ENCODE data around the gene GINS2. TPM values are rescaled to one million over a fixed set of nuclear protein-coding genes. Genes with fewer than 3 reads are reported as not detected.

Gene GINS2
- polyA plus RNA-seq, 3 donors: 17.2 to 20.9 (median 20.2) TPM

DNA sequence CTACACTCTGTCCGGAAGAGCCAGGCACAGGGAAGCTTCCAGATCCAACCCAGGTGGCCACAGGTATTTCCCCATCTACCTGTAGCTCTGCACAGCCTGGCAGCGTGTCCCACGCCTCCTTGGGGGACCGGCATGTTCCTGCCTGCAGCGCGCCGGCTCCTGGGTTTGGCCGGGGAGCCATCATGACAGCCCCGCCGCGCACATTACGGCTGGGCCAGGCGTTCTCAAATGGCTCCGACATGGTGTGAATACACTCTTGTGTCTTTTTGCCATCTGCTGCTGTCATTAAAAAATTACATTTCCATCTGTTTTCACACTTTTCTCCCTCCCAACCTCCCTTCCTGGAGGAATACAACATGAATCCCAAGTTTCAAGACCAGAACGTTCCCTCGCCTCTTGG is 8.0 kb upstream of the GINS2 start:
- no peak for DNase-seq

GRCh38 chr16:85695196-85696128 is 6.7 kb upstream of the GINS2 start:
- no peak for DNase-seq

DNA sequence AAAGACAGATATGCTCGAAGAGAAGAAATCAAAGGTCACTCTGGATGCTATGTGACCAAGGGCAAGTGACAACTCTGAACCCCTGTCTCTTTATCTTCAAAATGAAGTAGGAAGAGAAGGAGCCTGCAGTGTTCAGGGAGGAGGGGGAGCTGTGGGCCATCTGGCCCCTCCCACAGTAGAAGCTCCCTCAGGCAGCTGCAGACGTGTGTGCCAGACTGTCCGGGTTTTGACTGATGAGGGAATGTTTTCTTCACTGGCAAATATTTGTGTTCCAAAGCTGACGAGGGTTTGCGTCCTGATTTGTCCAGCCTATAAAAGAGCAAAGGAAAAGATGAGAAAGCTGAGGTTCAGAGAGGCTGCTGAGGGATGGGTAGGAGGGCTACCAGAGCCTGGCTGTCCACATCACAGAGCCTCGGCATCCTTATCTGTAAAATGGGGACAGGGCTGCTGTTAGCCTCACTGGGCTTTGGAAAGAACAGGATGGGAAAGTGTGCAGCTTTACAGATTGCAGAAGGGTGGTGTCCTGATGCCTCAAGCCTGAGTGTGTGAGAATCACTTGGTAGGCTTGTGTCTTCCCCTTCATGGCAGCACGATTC is 1.8 kb upstream of the GINS2 start:
- DNase-seq: no peak

GRCh38 chr16:85689950-85690320 is 1.2 kb upstream of the GINS2 start:
- DNase-seq: no peak

DNA sequence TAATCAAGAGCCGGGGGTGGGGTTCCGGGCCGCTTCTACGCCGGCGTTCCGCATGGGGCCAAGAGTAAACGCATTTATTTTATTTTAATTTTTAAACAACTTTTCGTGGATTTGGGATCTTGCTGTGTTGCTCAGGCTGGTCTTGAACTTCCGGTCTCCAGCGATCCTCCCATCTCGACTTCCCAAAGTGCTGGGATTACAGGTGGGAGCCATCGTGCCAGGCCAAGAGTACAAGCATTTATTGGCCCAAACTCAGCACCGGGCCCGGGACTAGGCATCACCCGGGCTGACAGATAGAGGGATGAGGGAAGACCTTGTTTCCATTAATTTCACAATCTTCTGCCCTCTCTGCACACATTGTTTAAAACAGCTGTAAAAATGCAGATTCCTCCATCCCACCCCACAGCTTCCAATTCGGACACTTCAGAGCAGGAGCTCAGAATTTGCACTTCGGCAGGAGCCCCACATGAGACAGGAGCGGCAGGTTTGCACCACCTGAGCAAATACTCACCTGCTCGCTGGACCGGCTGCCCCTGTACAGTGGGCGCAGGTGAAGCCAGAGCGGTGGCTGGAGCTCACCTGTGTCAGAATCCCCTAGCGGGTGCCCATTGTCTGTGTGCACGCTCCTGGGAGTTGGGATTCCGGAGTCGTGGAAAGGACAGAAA is 663 bp upstream of the GINS2 start:
- DNase-seq: no peak

- DNase-seq: no peak
These were observed 893 bp downstream of the GINS2 start for GRCh38 chr16:85687651-85688471.

DNA sequence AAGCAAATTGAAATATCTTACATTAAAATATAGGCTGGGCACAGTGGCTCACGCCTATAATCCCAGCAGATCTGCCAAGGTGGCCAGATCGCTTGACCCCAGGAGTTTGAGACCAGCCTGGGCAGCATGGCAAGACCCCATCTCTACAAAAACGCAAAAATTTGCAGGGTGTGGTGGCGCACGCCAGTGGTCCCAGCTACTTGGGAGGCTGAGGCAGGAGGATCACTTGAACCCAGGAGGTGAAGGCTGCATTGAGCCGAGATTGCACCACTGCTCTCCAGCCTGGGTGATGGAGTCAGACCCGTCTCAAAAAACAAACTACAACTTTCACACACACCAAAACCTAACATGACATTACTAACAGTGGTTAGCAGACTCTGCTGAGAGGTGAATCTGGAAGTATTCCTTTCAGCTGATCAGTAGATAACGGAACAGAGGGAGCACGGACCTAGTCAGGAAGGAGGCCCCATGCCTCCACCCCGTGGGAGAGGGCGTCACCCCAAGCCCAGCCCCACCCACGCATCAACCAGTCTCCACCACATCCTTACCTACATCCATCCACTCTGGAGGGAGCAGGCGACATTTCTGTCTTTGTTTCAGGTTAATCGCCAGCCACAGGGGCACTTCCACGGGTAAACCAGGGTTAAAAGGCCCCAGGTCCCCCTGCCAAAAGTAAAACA is 1.7 kb downstream of the GINS2 start:
- no peak for DNase-seq

DNA sequence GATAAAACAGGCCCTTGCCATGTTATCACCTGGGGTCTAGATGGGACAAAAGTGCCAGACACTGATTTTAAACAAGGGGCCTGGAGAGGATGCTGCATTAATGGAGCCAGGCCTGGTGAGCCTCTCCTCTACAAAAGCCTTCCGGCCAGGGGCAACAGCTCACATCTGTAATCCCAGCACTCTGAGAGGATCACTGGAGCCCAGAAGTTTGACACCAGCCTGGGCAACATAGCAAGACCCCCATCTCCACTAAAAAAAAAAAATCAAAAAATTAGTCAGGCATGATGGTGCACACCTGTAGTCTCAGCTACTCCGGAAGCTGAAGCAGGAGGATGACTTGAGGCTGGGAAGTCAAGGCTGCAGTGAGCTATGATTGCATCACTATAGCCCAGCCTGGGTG is 3.5 kb downstream of the GINS2 start:
- no peak for DNase-seq

DNA sequence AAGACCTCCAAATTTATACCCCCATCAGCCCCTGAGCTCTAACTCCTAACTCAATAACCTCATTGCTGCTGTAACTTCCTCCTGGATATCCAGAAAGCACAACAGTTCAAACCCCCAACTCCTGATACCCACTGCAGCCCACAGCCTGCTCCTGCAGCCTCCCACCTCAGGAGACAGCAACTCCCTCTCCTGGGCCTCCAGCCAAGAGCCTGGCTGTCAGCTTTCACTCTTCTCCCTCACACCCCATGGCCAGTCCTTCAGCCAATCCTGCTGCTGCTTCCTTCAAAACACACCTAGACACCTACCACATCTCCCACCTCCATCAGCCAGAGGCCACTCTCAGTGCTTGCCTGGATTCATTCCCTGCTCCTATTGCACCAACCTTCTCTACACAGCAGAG is 5.4 kb downstream of the GINS2 start:
- no peak for DNase-seq

- no peak for DNase-seq
These were observed 6.2 kb downstream of the GINS2 start for GRCh38 chr16:85682516-85682915.

GRCh38 chr16:85681255-85681654 is 7.5 kb downstream of the GINS2 start:
- no peak for DNase-seq

DNA sequence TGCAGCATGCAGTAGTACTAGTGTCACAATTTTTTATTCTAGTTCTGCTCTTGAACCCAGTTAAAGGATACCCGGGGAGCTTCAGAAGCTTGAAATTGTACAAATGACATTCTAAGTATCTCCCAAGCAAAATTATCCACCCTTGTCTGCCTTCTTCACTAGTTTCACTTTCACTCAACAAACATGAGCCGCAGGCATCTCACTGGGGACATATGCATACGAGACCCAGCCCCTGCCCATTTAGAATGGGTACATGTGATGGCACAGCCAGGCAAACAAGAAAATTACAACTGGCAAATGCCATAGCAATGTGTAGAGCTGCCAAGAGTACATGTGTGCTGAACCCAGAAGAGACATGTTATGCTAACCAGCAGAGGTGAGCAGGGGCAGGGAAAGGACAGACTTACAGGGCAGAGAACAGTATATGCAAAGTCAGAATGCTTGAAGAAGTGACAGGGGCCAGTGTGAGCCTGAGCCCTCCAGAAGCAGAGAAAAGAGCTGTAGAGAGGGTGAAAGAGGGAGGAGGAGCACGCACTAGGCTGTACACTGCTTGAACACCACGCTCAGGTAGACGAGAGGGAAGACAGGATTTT is 8.3 kb downstream of the GINS2 start:
- DNase-seq: no peak

DNA sequence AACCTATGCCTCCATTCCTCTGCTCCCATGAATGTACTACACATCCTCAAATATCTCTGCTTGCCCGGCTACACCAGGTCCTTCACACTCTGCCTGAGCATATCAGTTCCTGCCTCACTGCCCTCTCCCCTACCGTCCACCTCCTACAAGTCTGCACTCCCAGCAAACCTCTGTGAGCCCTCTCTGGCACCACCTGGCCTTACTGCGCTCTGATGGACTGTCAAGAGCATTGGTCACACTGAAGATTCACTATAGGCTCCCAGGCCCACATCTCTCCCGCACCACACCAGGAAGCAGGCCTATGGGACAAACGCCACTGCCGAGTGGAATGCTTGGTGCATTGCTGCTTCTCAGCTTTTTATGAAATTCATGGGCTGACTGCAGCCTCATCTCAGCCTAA is 8.9 kb downstream of the GINS2 start:
- DNase-seq: no peak

GRCh38 chr16:85678821-85679220 is 9.9 kb downstream of the GINS2 start:
- DNase-seq: no peak

DNA sequence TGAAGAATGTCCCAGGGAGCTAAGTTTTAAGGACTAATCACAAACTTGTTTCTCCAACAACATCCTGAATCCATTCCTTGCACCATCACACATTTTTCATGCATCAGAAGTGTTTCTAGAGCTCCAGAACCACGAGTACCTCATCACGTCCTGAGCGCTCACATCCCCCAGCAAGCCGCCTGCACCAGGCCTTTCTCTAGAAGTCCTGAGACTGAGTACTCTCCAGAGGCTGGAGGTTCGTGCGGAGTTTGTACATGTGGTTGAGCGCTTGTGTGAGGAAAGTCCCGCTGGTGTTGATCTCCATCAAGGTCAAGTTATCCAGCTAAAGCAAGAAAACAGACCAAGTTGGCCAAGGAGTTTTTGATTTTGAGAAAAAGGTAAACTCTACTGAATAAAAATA is 10.7 kb downstream of the GINS2 start:
- DNase-seq: no peak

- DNase-seq: no peak
These were observed 11.3 kb downstream of the GINS2 start for GRCh38 chr16:85677383-85677967.

DNA sequence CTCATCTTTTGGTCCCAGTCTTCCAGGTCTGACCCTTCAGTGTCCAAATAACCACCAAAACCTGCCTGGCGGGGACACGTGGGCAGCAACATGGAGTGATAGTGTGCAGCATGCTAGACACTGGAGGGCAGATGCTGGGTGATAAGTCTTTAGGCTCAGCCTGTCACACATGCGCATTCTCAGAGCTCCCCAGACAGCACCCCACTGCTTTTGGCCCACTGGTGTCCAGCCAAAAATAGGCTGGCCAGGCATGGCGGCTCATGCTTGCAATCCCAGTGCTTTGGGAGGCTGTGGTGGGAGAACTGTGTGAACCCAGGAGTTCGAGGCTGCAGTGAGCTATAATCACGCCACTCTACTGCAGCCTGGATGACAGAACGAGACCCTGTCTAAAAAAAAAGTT is 12.3 kb downstream of the GINS2 start:
- no peak for DNase-seq

DNA sequence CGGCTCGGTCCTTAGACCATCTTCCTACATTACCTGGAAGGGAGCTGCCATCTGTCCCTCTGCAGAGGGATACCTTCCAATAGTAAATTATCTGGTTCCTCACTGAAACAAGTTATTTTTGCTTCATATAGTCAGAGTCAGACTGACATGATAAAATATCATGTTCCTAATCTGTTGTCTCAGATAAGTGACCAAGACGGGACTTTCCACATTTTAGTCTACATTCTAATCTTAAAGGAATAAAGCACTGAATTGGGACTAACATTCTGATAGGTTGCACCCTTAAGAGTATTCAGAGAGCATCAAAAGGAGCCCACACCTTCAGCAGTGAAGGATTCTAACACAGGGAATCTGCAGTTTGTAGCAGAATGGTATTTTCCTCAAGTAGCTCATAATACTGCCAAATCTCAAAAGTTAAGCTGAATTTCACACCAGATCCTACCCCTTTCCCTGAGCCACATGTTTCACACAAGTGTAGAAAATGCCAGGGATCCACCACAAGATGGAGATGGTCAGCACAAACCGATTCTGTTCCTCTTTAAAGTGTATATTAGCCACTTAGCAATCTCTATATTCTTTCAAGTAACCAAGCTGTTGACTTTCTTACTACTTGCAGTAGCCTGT is 13.4 kb downstream of the GINS2 start:
- DNase-seq: no peak

DNA sequence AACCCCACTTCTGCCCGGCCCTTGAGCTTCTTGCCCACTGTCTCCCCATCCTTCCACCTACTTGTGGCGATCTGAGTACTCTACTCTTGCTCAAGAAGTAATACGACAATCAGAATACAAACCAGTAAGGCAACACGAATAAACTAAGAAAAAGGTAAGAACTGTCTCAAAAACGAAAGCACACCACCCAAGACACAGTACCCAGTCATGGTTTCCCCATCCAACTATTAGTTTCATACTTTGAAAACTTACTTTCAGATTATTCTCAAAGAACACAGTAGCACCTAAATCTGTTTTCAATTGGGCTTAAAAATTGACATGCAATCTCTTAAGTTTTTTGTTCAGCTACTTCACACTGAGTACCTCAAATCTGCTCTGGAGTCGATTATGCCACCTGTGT is 13.9 kb downstream of the GINS2 start:
- no peak for DNase-seq

DNA sequence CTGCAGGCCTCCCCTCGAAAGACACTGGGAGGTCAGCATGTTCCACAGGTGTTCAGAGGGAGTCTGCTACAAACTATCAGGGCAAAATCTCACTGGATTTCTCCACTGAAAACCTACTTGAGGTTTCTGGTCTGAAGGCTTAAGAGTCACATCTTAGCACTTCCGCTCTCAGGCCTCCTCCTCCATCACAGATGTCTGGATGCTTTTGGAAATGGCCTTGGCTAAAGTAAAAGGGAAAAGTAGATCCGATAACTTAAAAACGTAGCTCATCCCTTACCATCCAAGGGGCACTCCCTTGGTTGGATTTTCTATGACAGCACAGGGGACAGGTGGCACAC is 14.4 kb downstream of the GINS2 start:
- no peak for DNase-seq

All from renal pelvis (tissue), 4 donors.